BLaER1 treated with 17β-estradiol and CSF1 and Interleukin-3, amounts not matched to agents 10 nM and 100 nM (cell line): Measurements from ENCODE around the gene ISCA2.
"Not testable (repeated sequence)": the region's sequence is repeated elsewhere in the genome, so short reads cannot be mapped to it uniquely, and the experiment has no call there.

Source experiments
- H3K27ac ChIP-seq, 11 experiments: shearing (Covaris generic); formaldehyde crosslinking; 2 replicates each; pipeline ENCODE4 v1.8.1; 2022
- H3K27me3 ChIP-seq, 11 experiments: shearing (Covaris generic); formaldehyde crosslinking; 2 replicates each; pipeline ENCODE4 v1.8.1; 2022
- H3K36me3 ChIP-seq, 11 experiments: shearing (Covaris generic); formaldehyde crosslinking; 2 replicates each; pipeline ENCODE4 v1.8.1; 2022
- H3K4me1 ChIP-seq, 10 experiments: shearing (Covaris generic); formaldehyde crosslinking; 2 replicates each; pipeline ENCODE4 v1.8.1; 2022
- H3K4me2 ChIP-seq, 11 experiments: shearing (Covaris generic); formaldehyde crosslinking; 2 replicates each; pipeline ENCODE4 v1.8.1; 2022
- H3K4me3 ChIP-seq, 10 experiments: shearing (Covaris generic); formaldehyde crosslinking; 2 replicates each; pipeline ENCODE4 v1.8.1; 2022
- H3K9ac ChIP-seq, 11 experiments: shearing (Covaris generic); formaldehyde crosslinking; 2 replicates each; pipeline ENCODE4 v1.8.1; 2022
- H3K9me3 ChIP-seq, 11 experiments: shearing (Covaris generic); formaldehyde crosslinking; replicated peaks in 1 of 11; 2 replicates each; pipeline ENCODE4 v1.8.1; 2022
- H4K20me1 ChIP-seq, 11 experiments: shearing (Covaris generic); formaldehyde crosslinking; 2 replicates each; pipeline ENCODE4 v1.8.1; 2022
- Cebpa-rat ChIP-seq, 11 experiments: shearing (Covaris generic); IDR thresholded peaks; 2 replicates each; pipeline ENCODE4 v1.8.1; 2022

The ISCA2 gene

GRCh38 chr14:74531467-74531866 is 37.9 kb downstream of the ISCA2 start:
- Histone ChIP-seq H3K27ac (no peak overlapping the region), H3K9ac (peak overlapping the region in 1 of 11 experiments; percentile 16; a peak in 1 of 22 replicates), H3K36me3 (no peaks in the 10 kb centered on the region), H3K27me3 (no peaks in the 10 kb centered on the region), H3K4me3 (no peak overlapping the region), H3K4me1 (peaks cover 5 to 56% (median 21%) of the 10 kb centered on the region in 10 experiments; a peak in 19 of 20 replicates), H3K4me2 (peak overlapping the region in 3 of 11 experiments; percentile 6 to 56 (median 55); a peak in 5 of 22 replicates), H3K9me3 (no peaks in the 10 kb centered on the region), H4K20me1 (no peaks in the 10 kb centered on the region; a peak in 2 of 22 replicates)
- no peak for TF ChIP-seq Cebpa-rat (IDR thresholded peaks at IDR 0.05)

GRCh38 chr14:74532246-74532645 is 38.7 kb downstream of the ISCA2 start:
- H3K36me3 ChIP-seq, result no peaks in the 10 kb centered on the region
- H3K9me3 ChIP-seq, result no peaks in the 10 kb centered on the region
- no peaks in the 10 kb centered on the region for H3K27me3 ChIP-seq
- peak overlapping the region in 1 of 11 experiments; percentile 55; a peak in 1 of 22 replicates for H3K4me2 ChIP-seq
- no peaks in the 10 kb centered on the region; a peak in 1 of 22 replicates for H4K20me1 ChIP-seq
- no peak overlapping the region for H3K27ac ChIP-seq
- TF ChIP-seq Cebpa-rat (IDR thresholded peaks at IDR 0.05), result no peak
- H3K4me3 ChIP-seq, result no peak overlapping the region
- H3K9ac ChIP-seq, result no peak overlapping the region
- peaks cover 2 to 53% (median 13%) of the 10 kb centered on the region in 10 experiments; a peak in 15 of 20 replicates for H3K4me1 ChIP-seq

- H3K27me3 ChIP-seq, result no peaks in the 10 kb centered on the region
- no peak overlapping the region for H3K27ac ChIP-seq
- no peaks in the 10 kb centered on the region; a peak in 1 of 22 replicates for H4K20me1 ChIP-seq
- no peak overlapping the region for H3K9ac ChIP-seq
- TF ChIP-seq Cebpa-rat (IDR thresholded peaks at IDR 0.05), result no peak
- peaks cover 0 to 49% (median 13%) of the 10 kb centered on the region in 10 experiments; a peak in 14 of 20 replicates for H3K4me1 ChIP-seq
- H3K9me3 ChIP-seq, result no peaks in the 10 kb centered on the region
- no peak overlapping the region for H3K4me3 ChIP-seq
- peak overlapping the region in 7 of 11 experiments; percentile 10 to 81 (median 49); a peak in 11 of 22 replicates for H3K4me2 ChIP-seq
- H3K36me3 ChIP-seq, result no peaks in the 10 kb centered on the region
Measured at GRCh38 chr14:74533576-74533975, 40.0 kb downstream of the ISCA2 start.

GRCh38 chr14:74535756-74536325 is 42.3 kb downstream of the ISCA2 start:
- no peak overlapping the region for H3K4me3 ChIP-seq
- TF ChIP-seq Cebpa-rat (IDR thresholded peaks at IDR 0.05), result no peak
- H3K9ac ChIP-seq, result no peak overlapping the region
- H3K27me3 ChIP-seq, result no peaks in the 10 kb centered on the region
- H3K36me3 ChIP-seq, result no peaks in the 10 kb centered on the region
- H3K4me2 ChIP-seq, result no peak overlapping the region
- no peaks in the 10 kb centered on the region for H4K20me1 ChIP-seq
- peaks cover 6 to 52% (median 18%) of the 10 kb centered on the region in 10 experiments; a peak in 17 of 20 replicates for H3K4me1 ChIP-seq
- H3K9me3 ChIP-seq, result no peaks in the 10 kb centered on the region
- no peak overlapping the region; a peak in 1 of 22 replicates for H3K27ac ChIP-seq

- not testable (repeated sequence) for H3K36me3 ChIP-seq, H3K4me3 ChIP-seq, H3K4me2 ChIP-seq, H3K27me3 ChIP-seq, H3K9ac ChIP-seq, H3K9me3 ChIP-seq, H3K27ac ChIP-seq, H4K20me1 ChIP-seq
- H3K4me1 ChIP-seq, result peaks cover 6 to 47% (median 18%) of the 10 kb centered on the region in 10 experiments; a peak in 17 of 20 replicates
Measured at GRCh38 chr14:74536336-74536735, 42.8 kb downstream of the ISCA2 start.

- H3K4me2 ChIP-seq, result no peak overlapping the region
- no peaks in the 10 kb centered on the region for H3K27me3 ChIP-seq
- peaks cover 4 to 27% (median 13%) of the 10 kb centered on the region in 10 experiments; a peak in 17 of 20 replicates for H3K4me1 ChIP-seq
- no peak for TF ChIP-seq Cebpa-rat (IDR thresholded peaks at IDR 0.05)
- no peaks in the 10 kb centered on the region for H4K20me1 ChIP-seq
- H3K9me3 ChIP-seq, result no peaks in the 10 kb centered on the region
- no peak overlapping the region for H3K4me3 ChIP-seq
- H3K9ac ChIP-seq, result no peak overlapping the region
- H3K27ac ChIP-seq, result no peak overlapping the region
- no peaks in the 10 kb centered on the region for H3K36me3 ChIP-seq
Measured at GRCh38 chr14:74538411-74539391, 45.1 kb downstream of the ISCA2 start.

- Histone ChIP-seq H3K4me1 (peaks cover 0 to 21% (median 11%) of the 10 kb centered on the region in 10 experiments; a peak in 16 of 20 replicates), H4K20me1 (no peaks in the 10 kb centered on the region), H3K9me3 (no peaks in the 10 kb centered on the region), H3K36me3 (no peaks in the 10 kb centered on the region), H3K4me3 (no peak overlapping the region), H3K9ac (no peak overlapping the region), H3K4me2 (peak overlapping the region in 7 of 11 experiments; percentile 1 to 65 (median 28); a peak in 10 of 22 replicates), H3K27ac (no peak overlapping the region), H3K27me3 (no peaks in the 10 kb centered on the region)
- no peak for TF ChIP-seq Cebpa-rat (IDR thresholded peaks at IDR 0.05)
Measured at GRCh38 chr14:74539503-74539902, 45.9 kb downstream of the ISCA2 start.

GRCh38 chr14:74541225-74541624 is 47.7 kb downstream of the ISCA2 start:
- no peak overlapping the region for H3K9ac ChIP-seq
- no peak overlapping the region for H3K4me3 ChIP-seq
- H3K4me1 ChIP-seq, result peaks cover 0 to 21% (median 11%) of the 10 kb centered on the region in 10 experiments; a peak in 16 of 20 replicates
- H4K20me1 ChIP-seq, result no peaks in the 10 kb centered on the region
- no peaks in the 10 kb centered on the region for H3K36me3 ChIP-seq
- H3K4me2 ChIP-seq, result no peak overlapping the region
- TF ChIP-seq Cebpa-rat (IDR thresholded peaks at IDR 0.05), result no peak
- H3K27ac ChIP-seq, result no peak overlapping the region
- H3K27me3 ChIP-seq, result no peaks in the 10 kb centered on the region
- H3K9me3 ChIP-seq, result no peaks in the 10 kb centered on the region

- H3K4me1 ChIP-seq, result peaks cover 0 to 17% (median 11%) of the 10 kb centered on the region in 10 experiments; a peak in 16 of 20 replicates
- no peak overlapping the region for H3K9ac ChIP-seq
- no peaks in the 10 kb centered on the region for H4K20me1 ChIP-seq
Measured at GRCh38 chr14:74542056-74542685, 48.6 kb downstream of the ISCA2 start.

More at GRCh38 chr14:74542056-74542685, 48.6 kb downstream of the ISCA2 start:
- Histone ChIP-seq H3K36me3 (no peaks in the 10 kb centered on the region), H3K4me2 (no peak overlapping the region), H3K27me3 (no peaks in the 10 kb centered on the region), H3K27ac (no peak overlapping the region), H3K4me3 (no peak overlapping the region), H3K9me3 (no peaks in the 10 kb centered on the region)
- no peak for TF ChIP-seq Cebpa-rat (IDR thresholded peaks at IDR 0.05)
